Camera-type eye (tissue), 1 donor: Measurements from ENCODE around the gene SMG9. TPM values are rescaled to one million over a fixed set of nuclear protein-coding genes. Genes with fewer than 3 reads are reported as not detected.

Experiments
- total RNA-seq: library from RNA; depleted of rRNA; stranded (reverse); fragments of >200 nt; gene quantifications from one replicate; pipeline ENCODE4 v1.2.3, GENCODE V29; 2014

The SMG9 gene
- total RNA-seq = 21.7 TPM

GRCh38 chr19:43754503-43755255 is at the start of gene SMG9:
Gene SMG9 (minus strand): TSS chr19:43754962. CDS start chr19:43750741, 4,221 bp downstream.

GRCh38 chr19:43802216-43802951 is 47.6 kb upstream of the SMG9 start, which contains the start of gene LYPD5:
Gene LYPD5 (minus strand): TSS chr19:43802447. CDS start chr19:43802380, 67 bp downstream.

GRCh38 chr19:43780706-43781525 is 26.2 kb upstream of the SMG9 start, which contains the start of gene KCNN4:
Gene KCNN4 (minus strand): TSS chr19:43780973. CDS start chr19:43780861, 112 bp downstream.

GRCh38 chr19:43715776-43716175 is 39.0 kb downstream of the SMG9 start, which contains the start of gene IRGC:
Gene IRGC (plus strand): TSS chr19:43716076. CDS start chr19:43718559, 2,483 bp downstream.

Other genes starting within 250 kb of the SMG9 start
- gene ETHE1, start 227.8 kb downstream of the SMG9 start, total RNA-seq = 24.4 TPM
- gene ZNF575, start 221.8 kb downstream of the SMG9 start, total RNA-seq = 1.0 TPM
- gene XRCC1, start 179.4 kb downstream of the SMG9 start, total RNA-seq = 32.4 TPM
- gene PINLYP, start 179.2 kb downstream of the SMG9 start, total RNA-seq = 10.1 TPM
- gene IRGQ, start 158.8 kb downstream of the SMG9 start, total RNA-seq = 55.9 TPM
- 16.3 TPM for gene ZNF576, start 158.4 kb downstream of the SMG9 start, total RNA-seq
- gene SRRM5, start 142.9 kb downstream of the SMG9 start, total RNA-seq = not detected
- 43.9 TPM for gene ZNF428, start 135.3 kb downstream of the SMG9 start, total RNA-seq
- 44.0 TPM for gene CADM4, start 115.1 kb downstream of the SMG9 start, total RNA-seq
- 9.2 TPM for gene PLAUR, start 84.8 kb downstream of the SMG9 start, total RNA-seq
- gene IRGC, start 38.9 kb downstream of the SMG9 start, total RNA-seq = not detected
- gene KCNN4, start 26.0 kb upstream of the SMG9 start, total RNA-seq = 2.1 TPM
- gene LYPD5, start 47.5 kb upstream of the SMG9 start, total RNA-seq = 2.6 TPM
- gene ZNF283, start 72.4 kb upstream of the SMG9 start, total RNA-seq = 51.4 TPM
- 8.0 TPM for gene ZNF404, start 129.0 kb upstream of the SMG9 start, total RNA-seq
- gene ZNF45, start 180.3 kb upstream of the SMG9 start, total RNA-seq = 24.6 TPM
- 34.8 TPM for gene ZNF221, start 196.3 kb upstream of the SMG9 start, total RNA-seq
- 17.4 TPM for gene ZNF155, start 229.2 kb upstream of the SMG9 start, total RNA-seq
- gene ZNF230, start 248.0 kb upstream of the SMG9 start, total RNA-seq = 12.8 TPM